ENCODE data around the gene PTPRK.

DNA sequence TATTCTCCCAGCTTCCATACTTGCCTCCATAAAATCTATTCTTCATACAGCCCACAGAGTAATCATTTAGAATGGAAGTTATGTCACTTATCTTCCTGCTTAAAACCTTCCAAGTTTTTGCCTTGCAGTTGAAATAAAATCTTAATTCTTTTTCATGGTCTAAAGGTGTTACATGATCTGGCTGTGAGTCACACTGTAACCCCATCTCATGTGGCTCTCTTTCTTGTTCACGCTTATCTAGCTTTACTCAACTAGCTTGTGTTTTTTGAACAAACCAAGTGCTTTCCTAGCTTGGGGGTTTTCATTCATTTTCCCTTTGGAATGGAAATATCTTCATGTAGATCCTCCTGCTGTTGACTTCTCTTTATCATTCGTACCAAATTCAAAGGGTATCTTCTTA, 596.0 kb downstream of the PTPRK start:
- TF ChIP-seq LEF1 (IDR thresholded peaks at IDR 0.05; ENCODE audit: borderline replicate concordance) (no peak), L3MBTL2 (conservative IDR thresholded peaks at IDR 0.05) (no peak), CTBP1 (IDR thresholded peaks at IDR 0.05; ENCODE audit: borderline replicate concordance) (no peak), ZNF384 (IDR thresholded peaks at IDR 0.05) (no peak), FOXM1 (IDR thresholded peaks at IDR 0.05; ENCODE audit: borderline replicate concordance) (no peak), SP1 (IDR thresholded peaks at IDR 0.05) (no peak), NFRKB (IDR thresholded peaks at IDR 0.05) (no peak), ARNT (IDR thresholded peaks at IDR 0.05) (no peak), ELF4 (IDR thresholded peaks at IDR 0.05) (no peak)

Measured in HEK293T (cell line).